Endothelial cell of umbilical vein (primary cell): ENCODE data around the gene PON3. TPM values are rescaled to one million over a fixed set of nuclear protein-coding genes. Genes with fewer than 3 reads are reported as not detected.

Source experiments
- BruUV-seq: library from RNA; stranded (reverse); fragments of 400-500 nt; replicated peaks from 2 replicates; lab custom pipeline; 2021; lab: Mats Ljungman, UMichigan
- CTCF ChIA-PET: fragments of 300-600, 350-600 bp; sonication (Branson Sonifier 250); formaldehyde crosslinking; loops from one replicate; lab custom pipeline; 2021; ENCODE audit warnings: antibody characterized with exemption, inconsistent platforms; lab: Charles Lee
- POLR2A ChIA-PET: fragments of 300-600, 350-600 bp; sonication (Branson Sonifier 250); formaldehyde crosslinking; loops from one replicate; lab custom pipeline; 2021; ENCODE audit warnings: antibody characterized with exemption, inconsistent platforms; lab: Charles Lee
- DNase-seq: peaks from one replicate; pipeline ENCODE4 v3.0.0-alpha.2; 2011; ENCODE audit warnings: low read depth, low spot score
- FAIRE-seq: peaks from 2 replicates; lab custom pipeline; 2011; peaks lifted over from hg19 to GRCh38; lab: Jason Lieb, UNC
- H2AFZ ChIP-seq: 2 replicates; pipeline ENCODE4 v1.6.0; 2012; ENCODE audit warnings: low read depth, low read length, control low read depth, inconsistent platforms
- H3K27ac ChIP-seq: 2 replicates; pipeline ENCODE4 v1.5.1; 2011; ENCODE audit warnings: low read depth, mild to moderate bottlenecking, control low read depth, low read length, moderate library complexity; ENCODE audit not compliant: insufficient read depth
- H3K27me3 ChIP-seq, 2 experiments: 2 replicates each; pipeline versions ENCODE4 v1.6.0 to v1.6.1; 2011; ENCODE audit warnings: low read length in 2 of 2, mixed read lengths in 1 of 2; ENCODE audit not compliant: control insufficient read depth in 2 of 2, insufficient read depth in 2 of 2
- H3K36me3 ChIP-seq, 2 experiments: 2 replicates in 1 of 2; 3 replicates in 1 of 2; pipeline ENCODE4 v1.5.1; 2011; ENCODE audit warnings: low read length in 2 of 2, mild to moderate bottlenecking in 1 of 2, moderate library complexity in 1 of 2; ENCODE audit not compliant: control insufficient read depth in 2 of 2, insufficient read depth in 2 of 2; ENCODE audit errors: extremely low read depth in 1 of 2
- H3K4me1 ChIP-seq: 3 replicates; pipeline ENCODE4 v1.5.1; 2011; ENCODE audit warnings: mild to moderate bottlenecking, low read length; ENCODE audit not compliant: control insufficient read depth, insufficient read depth; ENCODE audit errors: extremely low read depth
- H3K4me2 ChIP-seq: 2 replicates; pipeline ENCODE4 v1.6.1; 2011; ENCODE audit warnings: low read length, control low read depth, mixed read lengths; ENCODE audit not compliant: insufficient read depth
- H3K4me3 ChIP-seq, 3 experiments: fragments of 200-600 bp in 1 of 3; sonication (generic), shearing (Covaris generic) in 1 of 3; replicated peaks in 1 of 3; 2 replicates each; pipeline ENCODE4 v1.5.1; 2011 to 2016; ENCODE audit warnings: control low read depth in 3 of 3, low read length in 3 of 3, mild to moderate bottlenecking in 2 of 3, inconsistent platforms in 1 of 3, low read depth in 1 of 3, moderate library complexity in 1 of 3; ENCODE audit not compliant: insufficient read depth in 1 of 3
- H3K79me2 ChIP-seq: 2 replicates; pipeline ENCODE4 v1.6.0; 2012; ENCODE audit warnings: low read length, inconsistent platforms; ENCODE audit not compliant: control insufficient read depth, insufficient read depth
- H3K9ac ChIP-seq: replicated peaks from 2 replicates; pipeline ENCODE3; 2011; ENCODE audit warnings: low read length, control low read depth; ENCODE audit not compliant: insufficient read depth; ENCODE audit errors: extremely low read depth
- H3K9me1 ChIP-seq: replicated peaks from 3 replicates; pipeline ENCODE4 v1.6.0; 2011; ENCODE audit warnings: mild to moderate bottlenecking, low read length; ENCODE audit not compliant: control insufficient read depth, insufficient read depth; ENCODE audit errors: extremely low read depth
- H3K9me3 ChIP-seq: replicated peaks from 2 replicates; pipeline ENCODE4 v1.5.1; 2012; ENCODE audit warnings: low read length, inconsistent platforms; ENCODE audit not compliant: control insufficient read depth, insufficient read depth
- H4K20me1 ChIP-seq: replicated peaks from 2 replicates; pipeline ENCODE3; 2011; ENCODE audit warnings: mild to moderate bottlenecking, low read length; ENCODE audit not compliant: control insufficient read depth, insufficient read depth; ENCODE audit errors: extremely low read depth
- EZH2 ChIP-seq: IDR thresholded peaks from 2 replicates; pipeline ENCODE4 v1.6.1; 2012; ENCODE audit warnings: borderline replicate concordance, low read depth, mild to moderate bottlenecking, moderate library complexity, low read length, inconsistent platforms; ENCODE audit not compliant: severe bottlenecking
- FOS ChIP-seq: IDR thresholded peaks from 2 replicates; pipeline ENCODE4 v1.6.1; 2011; ENCODE audit warnings: mild to moderate bottlenecking, low read length, moderate library complexity, borderline replicate concordance; ENCODE audit not compliant: insufficient read depth
- GATA2 ChIP-seq: IDR thresholded peaks from 2 replicates; pipeline ENCODE4 v1.7.0; 2011; ENCODE audit warnings: low read depth, mild to moderate bottlenecking, moderate library complexity, mixed read lengths, low read length; ENCODE audit not compliant: insufficient read length, insufficient read depth
- JUN ChIP-seq: IDR thresholded peaks from 2 replicates; pipeline ENCODE4 v1.6.1; 2011; ENCODE audit warnings: borderline replicate concordance, low read depth; ENCODE audit not compliant: insufficient read length, insufficient read depth
- MYC ChIP-seq: IDR thresholded peaks from one replicate; pipeline ENCODE4 v1.6.1; 2011; ENCODE audit warnings: mild to moderate bottlenecking, low read depth, low read length
- POLR2A ChIP-seq: IDR thresholded peaks from 2 replicates; pipeline ENCODE4 v1.6.1; 2012; ENCODE audit warnings: low read depth, mild to moderate bottlenecking, control low read depth, low read length
- POLR2AphosphoS5 ChIP-seq: IDR thresholded peaks from 2 replicates; pipeline ENCODE4 v1.6.1; 2012; ENCODE audit warnings: low read depth, mild to moderate bottlenecking, control low read depth, low read length, moderate library complexity; ENCODE audit not compliant: insufficient read depth
- dilution Hi-C: fragments of 300-500 bp; cut with MboI; formaldehyde crosslinking; loops from one replicate; pipeline ENCODE4 v1.15.0; 2019; ENCODE audit warnings: low sequenced_read_pairs; ENCODE audit not compliant: extremely low pct_ligation_motif_present
- intact Hi-C: fragments of 100-400 bp; cut with micrococcal nuclease; formaldehyde crosslinking; loops from one replicate; pipeline ENCODE4 v1.10.0; 2022
- polyA plus RNA-seq, 4 experiments: library from polyadenylated mRNA; depleted of rRNA in 3 of 4; stranded (reverse) in 3 of 4; unstranded in 1 of 4; fragments of >200 nt; gene quantifications; 2 replicates each; pipeline versions ENCODE4 v1.2.1 to v1.2.3, GENCODE V29; 2011 to 2012; ENCODE audit warnings: missing spikeins in 1 of 4
- total RNA-seq: library from RNA; stranded (reverse); gene quantifications from 2 replicates; pipeline ENCODE4 v1.2.3, GENCODE V29; 2021
- TF ChIP-seq, protein P1 (sequence below): IDR thresholded peaks from 2 replicates; pipeline ENCODE4 v1.6.1; 2011; ENCODE audit not compliant: insufficient read depth, insufficient read length
- TF ChIP-seq, protein P2 (sequence below), 2 donors: IDR thresholded peaks; 1 replicate in 1 of 2; 2 replicates in 1 of 2; pipeline ENCODE4 v1.5.1; 2011; ENCODE audit warnings: low read length in 2 of 2, mild to moderate bottlenecking in 2 of 2, moderate library complexity in 2 of 2, control low read depth in 1 of 2, inconsistent platforms in 1 of 2, low read depth in 1 of 2; ENCODE audit not compliant: insufficient read depth in 1 of 2; ENCODE audit errors: extremely low read depth in 1 of 2

Gene PON3
- total and polyA plus RNA-seq, 2 donors (not counting 3 experiments of a cell fraction or from before 2014, with no cell fraction given), result 0.83 to 3.4 TPM

DNA sequence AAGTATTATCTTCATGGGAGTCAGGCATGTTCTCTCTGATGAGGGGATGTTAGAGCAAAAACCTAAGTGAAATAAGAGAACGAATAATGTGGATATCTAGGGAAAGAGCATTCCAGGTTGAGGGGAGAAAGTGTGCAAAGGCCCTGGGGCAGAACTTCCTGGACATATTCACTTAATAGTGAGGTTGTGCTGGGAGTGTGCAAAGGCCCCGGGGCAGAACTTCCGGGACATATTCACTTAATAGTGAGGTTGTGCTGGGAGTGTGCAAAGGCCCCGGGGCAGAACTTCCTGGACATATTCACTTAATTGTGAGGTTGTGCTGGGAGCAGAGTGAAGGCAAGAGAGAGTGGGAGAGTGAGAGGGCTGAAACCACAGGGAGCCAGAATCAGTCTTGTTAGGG lies 83.6 kb downstream of the PON3 start:
- Histone ChIP-seq H4K20me1 (no peaks in the 10 kb centered on the region), H3K79me2 (no peaks in the 10 kb centered on the region), H3K9me1 (no peaks in the 10 kb centered on the region), H3K27me3 (no peaks in the 10 kb centered on the region), H3K4me2 (no peak overlapping the region), H3K9me3 (no peaks in the 10 kb centered on the region), H3K4me3 (no peak overlapping the region), H3K4me1 (no peaks in the 10 kb centered on the region), H3K9ac (no peak overlapping the region), H3K36me3 (no peaks in the 10 kb centered on the region), H2AFZ (no peak overlapping the region), H3K27ac (no peak overlapping the region)
- no TSS peak for BruUV-seq
- TF ChIP-seq POLR2A (no peak), POLR2AphosphoS5 (no peak), GATA2 (no peak), MYC (no peak), FOS (no peak), EZH2 (no peak), JUN (no peak)
- TF ChIP-seq, protein P1, sequence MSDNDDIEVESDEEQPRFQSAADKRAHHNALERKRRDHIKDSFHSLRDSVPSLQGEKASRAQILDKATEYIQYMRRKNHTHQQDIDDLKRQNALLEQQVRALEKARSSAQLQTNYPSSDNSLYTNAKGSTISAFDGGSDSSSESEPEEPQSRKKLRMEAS, result no peak
- TF ChIP-seq, protein P2, sequence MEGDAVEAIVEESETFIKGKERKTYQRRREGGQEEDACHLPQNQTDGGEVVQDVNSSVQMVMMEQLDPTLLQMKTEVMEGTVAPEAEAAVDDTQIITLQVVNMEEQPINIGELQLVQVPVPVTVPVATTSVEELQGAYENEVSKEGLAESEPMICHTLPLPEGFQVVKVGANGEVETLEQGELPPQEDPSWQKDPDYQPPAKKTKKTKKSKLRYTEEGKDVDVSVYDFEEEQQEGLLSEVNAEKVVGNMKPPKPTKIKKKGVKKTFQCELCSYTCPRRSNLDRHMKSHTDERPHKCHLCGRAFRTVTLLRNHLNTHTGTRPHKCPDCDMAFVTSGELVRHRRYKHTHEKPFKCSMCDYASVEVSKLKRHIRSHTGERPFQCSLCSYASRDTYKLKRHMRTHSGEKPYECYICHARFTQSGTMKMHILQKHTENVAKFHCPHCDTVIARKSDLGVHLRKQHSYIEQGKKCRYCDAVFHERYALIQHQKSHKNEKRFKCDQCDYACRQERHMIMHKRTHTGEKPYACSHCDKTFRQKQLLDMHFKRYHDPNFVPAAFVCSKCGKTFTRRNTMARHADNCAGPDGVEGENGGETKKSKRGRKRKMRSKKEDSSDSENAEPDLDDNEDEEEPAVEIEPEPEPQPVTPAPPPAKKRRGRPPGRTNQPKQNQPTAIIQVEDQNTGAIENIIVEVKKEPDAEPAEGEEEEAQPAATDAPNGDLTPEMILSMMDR (IDR thresholded peaks at IDR 0.05; ENCODE audit: extremely low read depth in 1 of 2, insufficient read depth in 1 of 2, low read depth in 1 of 2, low read length in 2 of 2), result no peak
- POLR2A ChIA-PET, result no interaction called here
- CTCF ChIA-PET, result no interaction called here
- FAIRE-seq (no peak), DNase-seq (no peak)
- dilution Hi-C loops (no loop called here), intact Hi-C loops (no loop called here)
